ENCODE results near the gene KCND1.

Gene KCND1

DNA sequence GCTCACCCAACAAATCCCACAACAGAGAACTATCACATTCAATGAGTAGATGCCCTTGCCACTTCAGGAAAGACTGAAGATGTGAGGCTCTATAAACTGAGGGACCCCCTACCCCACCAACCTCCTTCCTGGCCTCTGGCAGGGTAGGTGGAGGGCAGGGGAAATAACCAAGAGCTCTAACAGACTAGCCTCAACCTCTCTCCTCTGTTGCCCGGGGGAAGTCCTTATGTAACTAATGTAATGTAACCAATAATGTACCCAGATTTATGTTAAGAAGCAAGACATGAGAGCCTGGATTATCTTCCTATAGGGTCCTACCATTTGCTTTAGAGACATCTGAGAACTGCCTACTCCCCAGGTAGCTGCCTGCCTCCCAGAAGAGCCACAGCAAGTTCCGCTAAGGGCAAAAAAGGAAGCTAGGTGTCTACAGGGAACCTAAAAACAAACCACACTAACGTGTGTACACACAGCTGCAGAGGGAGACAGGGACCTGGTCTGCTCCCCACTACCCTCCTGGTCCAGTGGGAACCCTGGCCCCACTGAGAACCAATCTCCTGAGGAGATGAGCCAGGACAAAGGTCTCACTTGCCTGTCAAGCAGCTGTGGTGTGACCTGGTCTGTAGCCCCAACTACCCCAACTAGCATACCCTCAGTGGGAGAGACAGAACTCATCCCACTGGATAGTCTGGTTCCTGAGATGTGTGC lies 32.0 kb downstream of the KCND1 start:
- DNase-seq = no peak

GRCh38 chrX:48938721-48939425 lies 32.8 kb downstream of the KCND1 start:
- DNase-seq = no peak

DNA sequence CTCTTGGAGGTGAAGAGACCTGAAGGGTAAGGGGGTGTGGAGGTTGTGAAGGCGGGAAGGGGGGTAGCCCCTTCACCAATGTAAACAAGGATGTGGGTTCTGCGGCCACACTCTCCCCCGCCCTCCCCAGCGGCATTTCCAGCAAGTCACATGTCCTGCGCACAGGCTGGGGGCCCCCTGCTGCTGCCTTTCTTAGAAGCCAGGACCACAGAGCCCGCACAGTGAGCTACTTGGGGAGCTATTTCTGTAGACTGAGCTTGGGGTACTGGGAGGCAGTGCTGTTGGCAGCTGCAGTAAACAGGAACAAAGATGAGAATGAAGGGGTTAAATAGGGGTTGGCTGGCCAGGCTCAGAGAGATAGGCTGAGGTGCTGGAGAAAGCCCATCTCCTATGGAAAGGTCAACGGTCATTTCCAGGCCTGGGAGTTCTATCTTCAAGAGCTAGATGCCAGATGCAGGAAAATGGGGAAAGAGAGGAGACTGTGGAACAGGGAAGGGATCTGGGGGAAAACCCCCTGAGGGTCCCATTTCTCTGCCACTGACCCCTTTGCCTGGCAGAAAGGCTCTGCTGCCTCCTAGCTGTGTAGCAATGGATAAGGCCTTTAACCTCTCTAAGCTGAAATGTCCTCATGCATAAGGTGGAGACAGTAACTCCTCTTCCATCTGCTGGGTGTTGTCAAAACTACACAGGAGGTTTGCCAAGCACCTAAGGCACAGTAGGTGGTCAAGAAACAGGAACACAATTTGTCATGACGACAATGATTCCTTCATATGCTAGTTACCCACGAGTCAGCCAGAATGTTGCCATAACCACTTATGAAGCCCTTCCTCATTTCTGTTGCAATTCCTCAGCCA lies 34.4 kb downstream of the KCND1 start:
- peak in 14 of 58 donors; percentile 0 to 20 (median 6) for DNase-seq

- DNase-seq = no peak
Measured at GRCh38 chrX:48936429-48937053, 35.1 kb downstream of the KCND1 start.

GRCh38 chrX:48935301-48935670 lies 36.4 kb downstream of the KCND1 start:
- DNase-seq = no peak

GRCh38 chrX:48934581-48935300 lies 36.9 kb downstream of the KCND1 start:
- no peak for DNase-seq

GRCh38 chrX:48933757-48934156 lies 37.9 kb downstream of the KCND1 start:
- DNase-seq = no peak

DNA sequence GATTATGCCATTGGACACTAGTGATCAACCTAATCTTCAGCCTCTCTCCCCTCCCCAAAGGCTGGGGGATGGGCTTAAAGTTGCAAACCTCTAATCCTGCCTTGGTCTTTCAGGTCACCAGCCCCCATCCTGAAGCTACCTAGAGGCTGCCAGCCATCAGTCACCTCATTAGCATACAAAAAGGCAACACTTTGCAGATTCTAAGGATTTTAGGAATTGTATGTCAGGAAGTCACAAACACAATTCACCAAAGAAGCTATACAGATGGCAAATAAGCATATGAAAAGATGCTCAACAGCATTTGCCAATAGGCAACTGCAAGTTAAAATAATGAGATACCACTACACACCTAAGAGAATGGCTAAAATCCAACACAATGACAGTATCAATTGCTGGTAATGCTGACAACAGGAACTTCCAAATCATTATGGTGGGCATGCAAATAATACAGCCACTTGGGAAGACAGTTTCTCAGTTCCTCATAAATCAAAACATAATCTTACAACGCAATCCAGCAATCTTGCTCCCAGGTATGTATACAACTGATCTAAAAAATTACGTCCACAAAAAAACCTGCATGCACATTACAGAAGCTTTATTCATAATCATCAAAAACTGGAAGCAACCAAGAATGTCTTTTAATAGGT lies 43.8 kb downstream of the KCND1 start:
- no peak for DNase-seq

DNA sequence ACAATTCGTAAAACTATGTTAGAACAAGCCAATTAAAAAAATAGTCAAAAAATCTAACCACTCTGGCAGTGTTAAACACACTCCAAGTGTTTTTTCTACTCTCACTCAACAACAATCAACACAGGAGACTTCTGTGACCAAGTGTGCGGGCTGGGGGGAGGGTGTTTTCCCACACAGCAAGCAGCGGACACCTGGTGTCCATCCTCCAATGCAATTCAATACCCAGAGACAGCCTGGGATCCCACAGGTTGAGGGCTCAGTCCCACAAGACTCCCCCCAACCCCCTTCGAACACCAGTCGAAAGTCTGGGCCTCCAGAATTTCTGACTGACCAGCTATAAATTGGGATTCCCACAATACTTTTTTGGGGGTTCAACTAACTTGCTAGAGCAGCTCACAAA lies 44.5 kb downstream of the KCND1 start:
- no peak for DNase-seq

DNA sequence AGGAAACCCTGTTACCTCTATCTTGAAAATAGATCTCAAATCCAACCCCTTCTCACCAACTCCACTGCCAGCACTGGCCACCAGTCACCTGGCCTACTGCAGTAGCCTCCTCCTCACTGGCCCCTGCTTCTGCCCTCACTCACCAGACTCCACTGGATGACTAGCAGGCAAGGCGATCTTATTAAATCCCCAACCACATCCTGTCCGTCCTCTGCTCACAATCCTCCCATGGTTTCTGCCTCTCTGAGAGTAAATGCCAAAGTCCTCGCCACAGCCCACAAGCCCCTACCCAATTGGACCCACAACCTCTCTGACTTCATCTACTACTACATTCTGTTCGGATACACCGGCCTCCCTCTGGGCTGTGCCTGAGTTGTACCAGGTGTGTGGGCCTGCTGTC lies 47.4 kb downstream of the KCND1 start:
- DNase-seq = no peak

DNA sequence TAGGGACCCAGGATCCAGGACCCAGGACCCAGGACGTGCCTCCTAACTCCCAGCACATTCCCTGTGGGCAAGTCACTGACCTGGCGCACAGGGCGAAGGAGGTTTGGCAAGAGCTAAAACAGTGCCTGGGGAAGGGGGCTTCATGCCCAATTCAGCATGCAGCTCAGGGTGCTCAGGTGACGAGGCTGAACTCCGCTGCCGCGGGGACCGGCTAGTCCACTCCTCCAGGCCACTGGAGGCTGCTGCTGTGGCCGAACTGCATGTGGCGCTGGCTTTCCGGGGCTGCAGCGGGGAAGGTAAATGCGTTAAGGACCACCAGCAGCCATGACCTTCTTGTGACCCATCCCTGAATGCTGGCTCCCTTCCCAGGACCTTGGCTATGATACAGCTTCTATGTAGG lies 47.9 kb downstream of the KCND1 start:
- DNase-seq = no peak

GRCh38 chrX:48920718-48921104 lies 50.9 kb downstream of the KCND1 start:
- DNase-seq = no peak

- peak in 4 of 58 donors; percentile 1 to 32 (median 1) for DNase-seq
Measured at GRCh38 chrX:48919947-48920717, 51.5 kb downstream of the KCND1 start.

DNA sequence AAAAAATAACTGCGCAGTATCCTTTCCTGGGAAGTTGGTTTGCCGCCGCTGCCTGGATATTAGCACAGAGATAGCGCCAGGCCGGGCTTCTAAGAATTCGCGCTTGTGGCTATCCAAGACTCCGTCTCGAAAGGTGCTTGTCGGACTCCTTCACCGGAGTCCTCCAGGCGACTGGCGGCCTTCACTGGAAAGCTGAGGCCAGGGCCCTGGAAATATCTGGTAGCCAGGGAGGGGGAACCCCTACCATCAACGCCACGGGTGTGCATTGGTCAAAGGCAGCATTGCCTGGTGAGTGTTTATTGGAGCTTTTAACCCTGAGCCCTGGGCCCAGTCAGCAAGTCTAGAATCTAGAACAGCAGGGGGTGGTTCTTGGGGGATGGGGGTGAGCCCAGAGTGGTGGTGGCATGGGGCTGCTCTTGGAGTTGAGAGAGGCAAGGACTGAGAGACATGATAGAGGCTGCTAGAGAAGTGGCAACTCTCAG lies 52.2 kb downstream of the KCND1 start:
- peak in 6 of 58 donors; percentile 1 to 45 (median 28) for DNase-seq

GRCh38 chrX:48918643-48919340 lies 52.9 kb downstream of the KCND1 start, which contains the start of gene PIM2:
TSS of gene PIM2 (minus strand) at chrX:48919024. CDS start at chrX:48918834, 190 bp downstream.
- peak; percentile 7 to 90 (median 71) for DNase-seq

DNA sequence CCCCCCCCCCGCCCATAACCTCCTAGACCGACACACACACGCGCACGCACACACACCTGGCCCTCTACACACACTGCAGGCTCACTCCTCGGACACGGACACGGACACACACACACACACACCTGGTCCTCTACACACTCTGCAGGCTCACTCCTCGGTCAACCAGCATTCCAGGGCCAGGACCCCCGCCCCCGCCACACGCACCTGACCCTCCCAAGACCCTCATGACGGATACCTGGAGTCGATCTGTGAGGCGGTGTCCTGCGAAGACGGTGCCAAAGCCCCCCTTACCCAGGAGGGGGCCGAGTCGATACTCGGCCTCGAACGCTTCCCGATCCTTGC lies 53.4 kb downstream of the KCND1 start:
- DNase-seq = no peak

- DNase-seq = peak in 57 of 58 donors; percentile 8 to 84 (median 74)
Measured at GRCh38 chrX:48917139-48918001, 54.3 kb downstream of the KCND1 start.

Data from anterior cingulate cortex (tissue), 58 donors.